ENCODE measurements around the gene CYP19A1.

The CYP19A1 gene

GRCh38 chr15:51338496-51338895 is at the start of gene CYP19A1:
CYP19A1 (minus strand) TSS chr15:51338596; CDS start chr15:51242912, 95,684 bp downstream.
- no peak for DNase-seq (ENCODE audit: low read depth)

- no peak for DNase-seq (ENCODE audit: low read depth)
Measured at GRCh38 chr15:51387699-51388041, 49.3 kb upstream of the CYP19A1 start.

- DNase-seq (ENCODE audit: low read depth), result no peak
Measured at GRCh38 chr15:51386960-51387698, 48.7 kb upstream of the CYP19A1 start.

GRCh38 chr15:51386486-51386885 is 48.1 kb upstream of the CYP19A1 start:
- no peak for DNase-seq (ENCODE audit: low read depth)

- DNase-seq (ENCODE audit: low read depth), result no peak
Measured at GRCh38 chr15:51386029-51386428, 47.6 kb upstream of the CYP19A1 start.

- DNase-seq (ENCODE audit: low read depth), result no peak
Measured at GRCh38 chr15:51382787-51383186, 44.4 kb upstream of the CYP19A1 start.

- DNase-seq (ENCODE audit: low read depth), result no peak
Measured at GRCh38 chr15:51380999-51381806, 42.8 kb upstream of the CYP19A1 start.

- no peak for DNase-seq (ENCODE audit: low read depth)
Measured at GRCh38 chr15:51379390-51379789, 41.0 kb upstream of the CYP19A1 start.

GRCh38 chr15:51378406-51378805 is 40.0 kb upstream of the CYP19A1 start:
- DNase-seq (ENCODE audit: low read depth), result no peak

GRCh38 chr15:51377038-51377786 is 38.8 kb upstream of the CYP19A1 start:
- no peak for DNase-seq (ENCODE audit: low read depth)

- no peak for DNase-seq (ENCODE audit: low read depth)
Measured at GRCh38 chr15:51375966-51376640, 37.7 kb upstream of the CYP19A1 start.

GRCh38 chr15:51374131-51374530 is 35.7 kb upstream of the CYP19A1 start:
- no peak for DNase-seq (ENCODE audit: low read depth)

- DNase-seq (ENCODE audit: low read depth), result no peak
Measured at GRCh38 chr15:51371266-51371665, 32.9 kb upstream of the CYP19A1 start.

GRCh38 chr15:51369451-51369761 is 31.0 kb upstream of the CYP19A1 start:
- DNase-seq (ENCODE audit: low read depth), result no peak

GRCh38 chr15:51368751-51369450 is 30.5 kb upstream of the CYP19A1 start:
- DNase-seq (ENCODE audit: low read depth), result no peak

GRCh38 chr15:51368307-51368706 is 29.9 kb upstream of the CYP19A1 start:
- DNase-seq (ENCODE audit: low read depth), result no peak

- no peak for DNase-seq (ENCODE audit: low read depth)
Measured at GRCh38 chr15:51367322-51367976, 29.1 kb upstream of the CYP19A1 start.

- no peak for DNase-seq (ENCODE audit: low read depth)
Measured at GRCh38 chr15:51366920-51367319, 28.5 kb upstream of the CYP19A1 start.

- DNase-seq (ENCODE audit: low read depth), result no peak
Measured at GRCh38 chr15:51366071-51366470, 27.7 kb upstream of the CYP19A1 start.

- no peak for DNase-seq (ENCODE audit: low read depth)
Measured at GRCh38 chr15:51365417-51365816, 27.0 kb upstream of the CYP19A1 start.

GRCh38 chr15:51363383-51363782 is 25.0 kb upstream of the CYP19A1 start:
- no peak for DNase-seq (ENCODE audit: low read depth)
